DMS114 treated with DMSO at 0.1 percent for 48 hours (cell line): ENCODE measurements around the gene CAPSL.
"Not testable (repeated sequence)": the region's sequence is repeated elsewhere in the genome, so short reads cannot be mapped to it uniquely, and the experiment has no call there.

Experiments
- DNase-seq: peaks from one replicate; lab custom pipeline; 2025; ENCODE audit not compliant: unreplicated experiment; lab: John Stamatoyannopoulos, UW

Gene CAPSL

DNA sequence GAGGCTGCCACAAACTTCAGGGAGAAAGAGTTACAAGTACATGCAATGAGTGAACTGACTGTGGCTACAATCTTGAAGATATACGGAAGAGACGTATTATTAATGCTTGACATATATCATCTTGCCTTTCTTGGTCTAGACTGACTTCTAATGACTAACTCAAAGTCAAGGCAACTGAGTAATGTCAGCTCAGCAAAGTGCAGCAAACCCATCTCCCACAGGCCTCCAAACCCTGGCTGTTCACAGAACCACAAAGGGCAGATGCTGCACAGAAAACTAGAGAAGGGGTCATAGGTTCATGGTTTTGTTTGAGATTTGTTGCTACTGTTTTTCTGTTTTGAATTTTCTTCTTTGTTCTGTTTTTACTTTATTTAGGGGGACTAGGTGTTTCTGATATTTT lies 60.8 kb downstream of the CAPSL start:
- no peak for DNase-seq

- DNase-seq = no peak
These were observed 61.5 kb downstream of the CAPSL start for GRCh38 chr5:35876922-35877321.

DNA sequence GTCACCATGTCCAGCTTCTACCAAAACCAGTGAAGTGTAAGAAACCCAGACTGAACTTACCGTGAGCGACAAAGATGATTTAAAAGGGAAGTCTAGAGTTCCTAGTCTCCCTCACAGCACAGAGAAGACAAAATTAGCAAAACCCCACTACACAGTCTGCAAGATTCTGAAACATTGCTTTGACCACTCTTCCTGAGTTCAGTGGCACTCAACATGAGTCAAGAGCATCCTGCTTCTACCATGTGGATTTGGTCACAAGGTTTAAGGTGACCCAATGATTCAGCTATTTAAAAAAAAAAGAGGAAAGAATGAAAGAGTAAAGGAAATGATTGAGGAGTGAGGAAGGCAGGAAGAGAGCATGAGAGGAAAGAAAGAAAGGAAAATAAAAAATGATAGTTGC lies 62.0 kb downstream of the CAPSL start:
- no peak for DNase-seq

- no peak for DNase-seq
These were observed 67.8 kb downstream of the CAPSL start for GRCh38 chr5:35870605-35871004.

DNA sequence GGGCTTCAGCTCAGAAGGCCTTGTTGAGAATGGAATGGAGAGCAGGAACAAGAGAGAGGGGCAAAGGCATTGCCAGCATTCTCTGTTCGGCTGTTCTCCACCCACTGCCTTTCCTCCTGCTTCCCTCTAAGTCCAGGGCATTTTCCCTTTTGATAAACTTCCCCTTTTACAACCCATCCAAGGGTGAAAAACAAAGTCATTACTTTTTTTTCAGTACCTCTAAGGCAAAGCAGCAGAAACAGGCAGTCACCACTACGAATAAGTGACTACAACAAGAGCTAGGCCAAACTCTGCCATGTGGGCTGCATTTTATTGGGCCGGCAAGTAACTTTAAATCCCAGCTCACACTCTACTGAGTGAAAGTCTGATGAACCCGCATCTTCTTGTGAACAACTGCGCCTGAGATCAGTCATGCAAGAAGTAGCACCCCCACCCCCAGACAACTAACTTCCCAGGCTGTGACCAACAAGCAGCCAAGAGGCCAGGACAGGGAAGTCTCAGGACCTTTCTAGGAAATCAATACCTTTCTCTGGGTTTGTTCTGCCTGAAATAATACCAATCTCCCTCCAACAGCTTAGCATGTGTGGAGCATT lies 68.6 kb downstream of the CAPSL start:
- DNase-seq = no peak

DNA sequence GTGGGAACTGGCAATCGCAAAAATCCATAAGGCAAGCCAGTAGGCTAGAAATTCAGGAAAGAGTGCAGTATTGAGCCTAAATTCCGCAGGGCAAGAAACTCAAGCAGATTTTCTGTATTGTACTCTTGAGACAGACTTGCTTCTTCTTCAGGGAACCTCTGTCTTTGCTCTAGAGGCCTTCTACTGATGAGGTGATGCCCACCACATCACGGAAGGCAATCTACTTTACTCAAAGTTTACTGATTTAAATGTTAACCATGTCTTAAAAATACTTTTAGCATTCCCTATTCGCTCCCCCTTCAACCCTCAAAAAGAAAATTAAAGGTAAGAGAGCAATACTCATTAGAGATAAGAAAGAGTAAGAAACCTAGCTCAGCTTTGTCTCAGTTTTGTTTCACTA lies 70.4 kb downstream of the CAPSL start:
- no peak for DNase-seq

- no peak for DNase-seq
These were observed 75.3 kb downstream of the CAPSL start for GRCh38 chr5:35863159-35863558.

GRCh38 chr5:35862126-35862525 lies 76.3 kb downstream of the CAPSL start:
- DNase-seq = no peak

DNA sequence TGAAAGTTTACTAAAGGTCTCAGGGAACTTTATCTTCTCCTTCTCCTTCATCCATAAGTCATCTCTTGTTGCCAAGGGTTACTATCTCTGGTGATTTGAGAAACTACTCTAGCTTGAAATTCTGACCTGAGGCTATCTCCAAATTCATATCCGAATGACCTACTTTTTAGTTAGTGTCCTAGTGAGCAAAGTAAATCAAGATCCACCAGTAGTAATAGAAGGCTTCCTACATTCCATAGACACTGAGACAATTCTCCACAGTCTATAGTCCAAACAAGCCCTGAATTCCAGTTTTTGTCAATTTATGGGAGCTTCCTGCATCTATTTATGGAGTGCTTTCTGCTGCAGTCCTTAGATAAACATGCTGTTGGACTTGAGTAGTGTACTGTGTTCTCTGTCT lies 76.7 kb downstream of the CAPSL start:
- no peak for DNase-seq

GRCh38 chr5:35860686-35861085 lies 77.7 kb downstream of the CAPSL start:
- DNase-seq = no peak

DNA sequence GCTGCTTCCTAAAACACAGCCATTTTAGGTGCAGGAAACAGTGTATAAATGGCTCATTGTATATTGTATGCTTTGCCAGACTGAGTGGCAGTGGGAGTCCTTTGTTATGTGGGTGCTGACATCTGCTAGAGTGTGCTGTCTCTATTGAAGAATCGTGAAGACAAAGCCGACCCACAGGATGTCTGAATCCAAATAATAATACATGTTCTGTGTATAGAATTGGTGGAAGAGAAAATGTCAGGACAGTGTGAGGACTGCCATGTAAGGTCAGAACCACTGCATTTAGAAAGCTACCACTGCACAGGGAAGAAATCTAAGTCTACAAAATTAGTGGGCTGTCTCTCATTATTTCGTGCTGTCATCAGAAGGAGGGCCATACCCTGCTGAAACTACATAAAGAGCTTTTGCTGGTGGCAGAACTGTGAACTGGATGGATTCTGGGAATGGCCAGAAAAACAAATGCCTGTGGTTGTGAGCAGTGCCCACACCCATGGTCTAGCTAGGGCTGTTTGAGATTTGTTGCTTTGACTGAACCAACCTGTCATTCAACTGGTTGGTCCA lies 79.2 kb downstream of the CAPSL start:
- no peak for DNase-seq

DNA sequence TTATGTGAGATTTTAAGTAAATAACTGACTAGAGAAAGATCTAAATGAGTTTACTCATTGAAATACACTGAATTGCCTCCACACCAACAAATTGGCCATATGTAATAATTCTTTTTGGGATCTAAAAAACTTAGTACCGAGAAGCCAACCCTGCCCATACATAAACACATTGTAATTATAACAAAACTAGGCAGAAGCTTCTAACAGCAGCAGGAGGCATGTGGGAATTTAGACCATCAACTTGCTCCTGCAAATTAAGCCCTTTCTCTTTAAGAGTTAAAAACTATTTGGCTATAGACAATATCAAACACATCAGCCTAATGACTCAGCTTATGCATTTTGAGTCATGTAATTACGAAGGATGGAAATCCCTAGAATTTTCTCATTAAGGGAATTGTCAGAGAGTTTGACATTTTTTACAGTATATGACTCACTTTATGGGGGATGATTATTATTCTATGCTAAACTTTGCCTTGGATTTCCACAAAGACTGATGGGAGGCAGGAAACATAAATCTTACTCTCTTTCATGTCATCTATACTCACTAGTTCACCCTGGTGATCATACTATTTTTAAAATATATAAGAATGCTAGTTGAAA lies 80.7 kb downstream of the CAPSL start:
- no peak for DNase-seq

DNA sequence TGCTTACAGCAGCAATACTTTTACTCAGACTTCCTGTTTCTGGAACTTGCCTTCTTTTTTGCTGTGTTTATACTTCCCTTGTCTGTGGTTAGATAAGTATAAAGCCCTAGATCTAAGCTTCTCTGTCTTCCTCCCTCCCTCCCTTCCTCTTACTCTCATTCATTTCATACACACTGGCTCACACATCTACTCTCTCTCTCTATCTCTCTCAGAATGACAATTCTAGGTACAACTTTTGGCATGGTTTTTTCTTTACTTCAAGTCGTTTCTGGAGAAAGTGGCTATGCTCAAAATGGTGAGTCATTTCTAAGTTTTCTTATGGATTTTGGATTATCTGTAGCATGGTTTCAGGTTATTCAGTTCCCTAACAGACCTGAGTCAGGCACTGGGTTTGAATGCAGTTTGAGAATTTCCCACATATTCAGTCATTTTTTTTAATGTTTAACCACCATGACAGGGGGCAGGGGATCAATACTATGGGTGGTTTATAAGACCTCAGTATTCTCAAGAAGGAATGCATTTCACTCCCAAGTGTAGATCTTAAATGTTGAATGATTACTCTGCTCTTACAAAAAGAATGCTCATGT lies 81.6 kb downstream of the CAPSL start, which contains the start of gene IL7R:
TSS of gene IL7R (plus strand) at position 127 of the 587 bp plus-strand sequence. CDS start at position 214, 87 bp downstream.
- DNase-seq = no peak

GRCh38 chr5:35856186-35856764 lies 82.1 kb downstream of the CAPSL start:
- not testable (repeated sequence) for DNase-seq

DNA sequence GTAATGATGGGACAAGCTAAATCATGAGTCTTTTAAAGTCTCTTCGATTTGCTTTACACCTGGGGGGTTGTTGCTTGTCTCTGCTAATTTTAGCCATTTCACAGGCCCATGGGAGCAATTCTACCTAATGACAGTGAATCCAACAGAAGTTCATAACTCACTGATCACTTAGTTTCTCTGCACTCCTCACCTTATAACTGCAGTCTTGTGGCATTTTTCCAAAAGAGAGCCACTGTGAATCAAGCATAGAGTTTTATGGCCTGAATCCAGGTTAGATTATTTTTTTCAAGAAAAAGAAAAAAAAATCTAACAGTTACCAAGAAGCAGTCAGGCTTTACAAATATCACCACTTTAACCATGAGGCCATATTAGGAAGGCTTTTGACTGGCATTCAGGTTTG lies 83.2 kb downstream of the CAPSL start:
- DNase-seq = no peak
